HepG2 (cell line): ENCODE data around the gene CTDP1. TPM values are rescaled to one million over a fixed set of nuclear protein-coding genes. Genes with fewer than 3 reads are reported as not detected.

Experiments
- ATAC-seq: fragments of 200-7000 bp; cut with Tn5 transposase; 3 replicates; pipeline ENCODE4 v1.9.1; 2020; ENCODE audit warnings: mild to moderate bottlenecking, moderate library complexity
- BruUV-seq: library from RNA; stranded (reverse); fragments of 400-500 nt; replicated peaks from 2 replicates; lab custom pipeline; 2021; lab: Mats Ljungman, UMichigan
- CTCF ChIA-PET: fragments of 300-600 bp; formaldehyde crosslinking; extraction: SDS; loops from one replicate; lab custom pipeline; 2021; ENCODE audit warnings: low total read pairs, inconsistent platforms, low intra/inter-chr PET ratio; lab: Yijun Ruan, JAX
- POLR2A ChIA-PET: fragments of 350-600 bp; sonication (Branson Sonifier 250); formaldehyde crosslinking; loops from one replicate; lab custom pipeline; 2020; ENCODE audit warnings: antibody characterized with exemption, inconsistent platforms; lab: Yijun Ruan, JAX
- DNase-seq: peaks from one replicate; pipeline ENCODE4 v3.0.0-alpha.2; 2015; ENCODE audit warnings: low spot score
- FAIRE-seq: peaks from 3 replicates; lab custom pipeline; 2011; peaks lifted over from hg19 to GRCh38; lab: Jason Lieb, UNC
- H2AFZ ChIP-seq: one replicate; pipeline ENCODE4 v1.6.1; 2011; ENCODE audit warnings: low read length, inconsistent platforms
- H3K27ac ChIP-seq: fragments of 300-600 bp; 3 replicates; pipeline ENCODE4 v1.8.0; 2011; ENCODE audit warnings: mixed run types, mild to moderate bottlenecking, mixed read lengths, low read length, inconsistent platforms; ENCODE audit not compliant: insufficient read depth; ENCODE audit errors: extremely low read length
- H3K27me3 ChIP-seq, 2 experiments: fragments of 200-600 bp in 1 of 2; 2 replicates in 1 of 2; 3 replicates in 1 of 2; pipeline versions ENCODE4 v1.6.0 to v1.8.0; 2011; ENCODE audit warnings: low read length in 2 of 2, mild to moderate bottlenecking in 2 of 2, moderate library complexity in 2 of 2, inconsistent platforms in 1 of 2; ENCODE audit not compliant: insufficient read depth in 2 of 2, control insufficient read depth in 1 of 2
- H3K36me3 ChIP-seq, 2 experiments: fragments of 200-600 bp in 1 of 2; replicated peaks in 1 of 2; 2 replicates in 1 of 2; 3 replicates in 1 of 2; pipeline versions ENCODE4 v1.5.1 to v1.8.0; 2011; ENCODE audit warnings: low read length in 2 of 2, inconsistent platforms in 1 of 2; ENCODE audit not compliant: insufficient read depth in 2 of 2, control insufficient read depth in 1 of 2
- H3K4me1 ChIP-seq: 2 replicates; pipeline ENCODE4 v1.5.1; 2012; ENCODE audit warnings: low read length, inconsistent platforms; ENCODE audit not compliant: insufficient read depth
- H3K4me2 ChIP-seq: 2 replicates; pipeline ENCODE4 v1.6.0; 2011; ENCODE audit warnings: low read depth, low read length, inconsistent platforms
- H3K4me3 ChIP-seq, 3 experiments: fragments of 200-600 bp in 1 of 3; sonication (generic), shearing (Covaris generic) in 1 of 3; replicated peaks in 1 of 3; 2 replicates each; pipeline ENCODE4 v1.5.1; 2011 to 2016; ENCODE audit warnings: low read length in 3 of 3, inconsistent platforms in 2 of 3, low read depth in 2 of 3, mild to moderate bottlenecking in 2 of 3, control low read depth in 1 of 3, mixed read lengths in 1 of 3; ENCODE audit not compliant: insufficient read depth in 1 of 3
- H3K79me2 ChIP-seq: one replicate; pipeline ENCODE4 v1.6.1; 2011; ENCODE audit warnings: low read length, inconsistent platforms; ENCODE audit not compliant: insufficient read depth
- H3K9ac ChIP-seq: 2 replicates; pipeline ENCODE4 v1.6.0; 2011; ENCODE audit warnings: mild to moderate bottlenecking, low read depth, low read length, inconsistent platforms; ENCODE audit not compliant: insufficient read depth
- H3K9me3 ChIP-seq: 2 replicates; pipeline ENCODE4 v1.5.1; 2012; ENCODE audit warnings: mild to moderate bottlenecking, low read length
- H4K20me1 ChIP-seq: 2 replicates; pipeline ENCODE4 v1.6.0; 2011; ENCODE audit warnings: inconsistent platforms, mild to moderate bottlenecking, low read length, moderate library complexity; ENCODE audit not compliant: insufficient read depth
- CC2D1A ChIP-seq: sonication (generic); formaldehyde crosslinking; IDR thresholded peaks from 2 replicates; pipeline ENCODE4 v1.8.1; 2023; ENCODE audit warnings: mild to moderate bottlenecking, missing genetic modification reagents
- TGIF2 ChIP-seq: IDR thresholded peaks from 2 replicates; pipeline ENCODE4 v1.6.1; 2016; ENCODE audit warnings: control low read depth, missing compliant biosample characterization
- ZFX ChIP-seq: sonication (generic); formaldehyde crosslinking; IDR thresholded peaks from 2 replicates; pipeline ENCODE4 v1.4.0; 2020; ENCODE audit warnings: mild to moderate bottlenecking, low read depth, missing genetic modification reagents, moderate library complexity
- ZSCAN21 ChIP-seq: sonication (generic); formaldehyde crosslinking; IDR thresholded peaks from 2 replicates; pipeline ENCODE4 v1.8.0; 2022; ENCODE audit warnings: mild to moderate bottlenecking, missing genetic modification reagents, moderate library complexity, borderline replicate concordance
- WGBS: methylation state at CpG from one replicate; pipeline ENCODE4 v1.1.6; 2017; ENCODE audit warnings: low lambda C conversion rate; 5-methylcytosine and 5-hydroxymethylcytosine counted together
- in situ Hi-C: cut with HindIII; loops from 2 replicates; pipeline ENCODE4 v1.10.0; 2017; ENCODE audit warnings: low pct_unique_long_range_greater_than_20kb; ENCODE audit not compliant: extremely low pct_ligation_motif_present
- intact Hi-C: fragments of 100-400 bp; cut with micrococcal nuclease; formaldehyde crosslinking; loops from one replicate; pipeline ENCODE4 v1.10.0; 2022; ENCODE audit not compliant: unreplicated experiment
- polyA plus RNA-seq, 8 experiments: library from polyadenylated mRNA; depleted of rRNA in 3 of 8; stranded (reverse) in 7 of 8; unstranded in 1 of 8; fragments of >200 nt; fragmentation: Illumina TruSeq in 4 of 8; extraction: Trizol in 4 of 8; gene quantifications; 2 replicates each; pipeline versions ENCODE4 v1.2.1 to v1.2.3, GENCODE V29; 2011 to 2016; ENCODE audit warnings: low read depth in 4 of 8, missing spikeins in 1 of 8, mixed read lengths in 1 of 8; ENCODE audit not compliant: insufficient read depth in 1 of 8
- total RNA-seq, 5 experiments: library from RNA; depleted of rRNA; stranded (reverse); fragments of >200 nt; fragmentation: Illumina TruSeq; extraction: Trizol; gene quantifications; 2 replicates each; pipeline ENCODE4 v1.2.3, GENCODE V29; 2016; ENCODE audit warnings: low read depth in 1 of 5
- TF ChIP-seq, protein P1 (sequence below): sonication (generic); formaldehyde crosslinking; IDR thresholded peaks from 2 replicates; pipeline ENCODE4 v1.8.0; 2022; ENCODE audit warnings: mild to moderate bottlenecking, missing genetic modification reagents; ENCODE audit not compliant: insufficient replicate concordance
- TF ChIP-seq, protein P2 (sequence below): conservative IDR thresholded peaks from 2 replicates; pipeline ENCODE4 v1.6.1; 2018; ENCODE audit warnings: missing genetic modification reagents

CTDP1 gene
- total and polyA plus RNA-seq, 2 of the 13 experiments (the other 11 are each of a cell fraction or from before 2014, with no cell fraction given), result 6.9 to 11.0 TPM

DNA sequence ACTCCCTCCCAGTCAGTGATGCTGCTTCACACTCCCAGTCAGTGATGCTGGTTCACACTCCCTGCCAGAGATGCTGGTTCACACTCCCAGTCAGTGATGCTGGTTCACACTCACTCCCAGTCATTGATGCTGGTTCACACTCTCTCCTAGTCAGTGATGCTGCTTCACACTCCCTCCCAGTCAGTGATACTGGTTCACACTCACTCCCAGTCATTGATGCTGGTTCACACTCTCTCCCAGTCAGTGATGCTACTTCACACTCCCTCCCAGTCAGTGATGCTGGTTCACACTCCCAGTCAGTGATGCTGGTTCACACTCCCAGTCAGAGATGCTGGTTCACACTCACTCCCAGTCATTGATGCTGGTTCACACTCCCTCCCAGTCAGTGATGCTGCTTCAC is 83.8 kb downstream of the CTDP1 start:
- Histone ChIP-seq H3K4me2 (no peak overlapping the region), H3K36me3 (no peaks in the 10 kb centered on the region), H3K4me1 (no peaks in the 10 kb centered on the region)
- POLR2A ChIA-PET, result no interaction called here
- BruUV-seq, result no TSS peak
- TF ChIP-seq, protein P1, sequence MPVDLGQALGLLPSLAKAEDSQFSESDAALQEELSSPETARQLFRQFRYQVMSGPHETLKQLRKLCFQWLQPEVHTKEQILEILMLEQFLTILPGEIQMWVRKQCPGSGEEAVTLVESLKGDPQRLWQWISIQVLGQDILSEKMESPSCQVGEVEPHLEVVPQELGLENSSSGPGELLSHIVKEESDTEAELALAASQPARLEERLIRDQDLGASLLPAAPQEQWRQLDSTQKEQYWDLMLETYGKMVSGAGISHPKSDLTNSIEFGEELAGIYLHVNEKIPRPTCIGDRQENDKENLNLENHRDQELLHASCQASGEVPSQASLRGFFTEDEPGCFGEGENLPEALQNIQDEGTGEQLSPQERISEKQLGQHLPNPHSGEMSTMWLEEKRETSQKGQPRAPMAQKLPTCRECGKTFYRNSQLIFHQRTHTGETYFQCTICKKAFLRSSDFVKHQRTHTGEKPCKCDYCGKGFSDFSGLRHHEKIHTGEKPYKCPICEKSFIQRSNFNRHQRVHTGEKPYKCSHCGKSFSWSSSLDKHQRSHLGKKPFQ (CRISPR knock-in tag), result peak; percentile 87
- no peak for TF ChIP-seq ZFX (CRISPR knock-in tag)
- TF ChIP-seq, all 625 proteins: peak for 1
- no peak for ATAC-seq
- no peak overlapping the region for H3K9ac ChIP-seq
- H4K20me1 ChIP-seq, result no peaks in the 10 kb centered on the region
- in situ Hi-C loops (no loop called here), intact Hi-C loops (no loop called here)
- H3K9me3 ChIP-seq, result no peaks in the 10 kb centered on the region
- no peaks in the 10 kb centered on the region for H3K79me2 ChIP-seq
- peaks cover 0 to 23% of the 10 kb centered on the region in 2 experiments; a peak in 3 of 5 replicates for H3K27me3 ChIP-seq
- no peak overlapping the region for H3K4me3 ChIP-seq
- CTCF ChIA-PET, result no interaction called here
- no peak for FAIRE-seq
- H2AFZ ChIP-seq, result no peak overlapping the region
- DNase-seq, result no peak
- no peak overlapping the region for H3K27ac ChIP-seq

DNA sequence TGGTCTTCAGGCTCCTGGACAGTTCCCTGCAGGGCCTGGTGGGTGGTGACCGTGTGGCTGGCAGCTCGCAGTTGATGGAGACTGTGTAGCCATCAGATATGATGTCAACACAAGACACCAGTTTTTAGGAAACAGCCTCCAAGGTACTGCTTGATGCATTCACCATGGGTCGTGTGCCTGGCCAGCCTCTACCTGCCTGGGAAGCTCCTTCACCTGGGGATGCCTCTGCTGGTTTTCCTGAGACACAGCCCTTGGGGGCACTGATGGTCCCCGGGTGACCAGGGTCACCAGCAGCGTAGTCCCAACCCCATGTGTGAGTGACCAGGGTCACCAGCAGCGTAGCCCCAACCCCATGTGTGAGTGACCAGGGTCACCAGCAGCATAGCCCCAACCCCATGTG is 84.5 kb downstream of the CTDP1 start:
- Histone ChIP-seq H2AFZ (no peak overlapping the region), H4K20me1 (no peaks in the 10 kb centered on the region), H3K9me3 (no peaks in the 10 kb centered on the region), H3K4me1 (no peaks in the 10 kb centered on the region), H3K27me3 (peaks cover 0 to 25% of the 10 kb centered on the region in 2 experiments; a peak in 3 of 5 replicates), H3K9ac (no peak overlapping the region), H3K4me3 (no peak overlapping the region), H3K4me2 (no peak overlapping the region), H3K79me2 (no peaks in the 10 kb centered on the region), H3K27ac (no peak overlapping the region), H3K36me3 (no peaks in the 10 kb centered on the region)
- WGBS, result 6% methylated on average over 3 of the region's 6 CpGs
- no TSS peak for BruUV-seq
- intact Hi-C loops (no loop called here), in situ Hi-C loops (no loop called here)
- TF ChIP-seq, protein P2, sequence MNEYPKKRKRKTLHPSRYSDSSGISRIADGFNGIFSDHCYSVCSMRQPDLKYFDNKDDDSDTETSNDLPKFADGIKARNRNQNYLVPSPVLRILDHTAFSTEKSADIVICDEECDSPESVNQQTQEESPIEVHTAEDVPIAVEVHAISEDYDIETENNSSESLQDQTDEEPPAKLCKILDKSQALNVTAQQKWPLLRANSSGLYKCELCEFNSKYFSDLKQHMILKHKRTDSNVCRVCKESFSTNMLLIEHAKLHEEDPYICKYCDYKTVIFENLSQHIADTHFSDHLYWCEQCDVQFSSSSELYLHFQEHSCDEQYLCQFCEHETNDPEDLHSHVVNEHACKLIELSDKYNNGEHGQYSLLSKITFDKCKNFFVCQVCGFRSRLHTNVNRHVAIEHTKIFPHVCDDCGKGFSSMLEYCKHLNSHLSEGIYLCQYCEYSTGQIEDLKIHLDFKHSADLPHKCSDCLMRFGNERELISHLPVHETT (CRISPR knock-in tag), result no peak
- TF ChIP-seq ZSCAN21 (CRISPR knock-in tag), result no peak
- TF ChIP-seq CC2D1A (CRISPR knock-in tag), result no peak
- no peak for TF ChIP-seq TGIF2 (CRISPR knock-in tag)
- POLR2A ChIA-PET, result no interaction called here
- FAIRE-seq (no peak), DNase-seq (no peak), ATAC-seq (no peak)
- CTCF ChIA-PET, result no interaction called here
